Choroid plexus epithelial cell (primary cell): ENCODE data around the gene IRGQ.
"Not testable (repeated sequence)": the region's sequence is repeated elsewhere in the genome, so short reads cannot be mapped to it uniquely, and the experiment has no call there.

Experiments used
- DNase-seq: peaks from one replicate; pipeline ENCODE4 v3.0.0-alpha.2; 2010; ENCODE audit warnings: low read depth
- H3K4me3 ChIP-seq: 2 replicates; pipeline ENCODE4 v1.5.1; 2011; ENCODE audit warnings: low read depth, mild to moderate bottlenecking, control low read depth, low read length, moderate library complexity
- TF ChIP-seq, protein P1 (sequence below): conservative IDR thresholded peaks from 2 replicates; pipeline ENCODE4 v1.5.1; 2011; ENCODE audit warnings: low read depth, mild to moderate bottlenecking, control low read depth, inconsistent platforms, low read length, moderate library complexity

The IRGQ gene

GRCh38 chr19:43551399-43552197 is 44.3 kb downstream of the IRGQ start:
- no peak for DNase-seq
- H3K4me3 ChIP-seq, result no peak overlapping the region
- TF ChIP-seq, protein P1, sequence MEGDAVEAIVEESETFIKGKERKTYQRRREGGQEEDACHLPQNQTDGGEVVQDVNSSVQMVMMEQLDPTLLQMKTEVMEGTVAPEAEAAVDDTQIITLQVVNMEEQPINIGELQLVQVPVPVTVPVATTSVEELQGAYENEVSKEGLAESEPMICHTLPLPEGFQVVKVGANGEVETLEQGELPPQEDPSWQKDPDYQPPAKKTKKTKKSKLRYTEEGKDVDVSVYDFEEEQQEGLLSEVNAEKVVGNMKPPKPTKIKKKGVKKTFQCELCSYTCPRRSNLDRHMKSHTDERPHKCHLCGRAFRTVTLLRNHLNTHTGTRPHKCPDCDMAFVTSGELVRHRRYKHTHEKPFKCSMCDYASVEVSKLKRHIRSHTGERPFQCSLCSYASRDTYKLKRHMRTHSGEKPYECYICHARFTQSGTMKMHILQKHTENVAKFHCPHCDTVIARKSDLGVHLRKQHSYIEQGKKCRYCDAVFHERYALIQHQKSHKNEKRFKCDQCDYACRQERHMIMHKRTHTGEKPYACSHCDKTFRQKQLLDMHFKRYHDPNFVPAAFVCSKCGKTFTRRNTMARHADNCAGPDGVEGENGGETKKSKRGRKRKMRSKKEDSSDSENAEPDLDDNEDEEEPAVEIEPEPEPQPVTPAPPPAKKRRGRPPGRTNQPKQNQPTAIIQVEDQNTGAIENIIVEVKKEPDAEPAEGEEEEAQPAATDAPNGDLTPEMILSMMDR, result no peak

DNA sequence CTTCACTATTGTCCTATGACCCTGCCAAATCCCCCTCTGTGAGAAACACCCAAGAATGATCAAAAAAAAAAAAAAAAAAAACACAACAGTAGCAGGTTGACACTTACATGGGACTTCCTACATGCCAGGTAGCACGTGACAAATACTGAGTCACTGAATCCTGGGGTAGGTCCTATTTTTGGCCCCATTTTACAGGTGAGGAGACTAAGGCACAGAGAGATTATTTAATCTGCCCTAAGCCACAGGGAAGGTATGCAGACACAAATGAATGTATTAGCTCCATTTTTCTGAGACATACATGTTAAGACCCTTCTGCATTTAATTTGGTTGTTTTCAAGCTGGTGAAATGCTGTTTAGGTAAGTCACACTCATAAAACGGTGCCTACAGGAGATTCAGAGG is 47.2 kb downstream of the IRGQ start:
- no peak for DNase-seq
- TF ChIP-seq, protein P1, result no peak
- H3K4me3 ChIP-seq, result no peak overlapping the region

DNA sequence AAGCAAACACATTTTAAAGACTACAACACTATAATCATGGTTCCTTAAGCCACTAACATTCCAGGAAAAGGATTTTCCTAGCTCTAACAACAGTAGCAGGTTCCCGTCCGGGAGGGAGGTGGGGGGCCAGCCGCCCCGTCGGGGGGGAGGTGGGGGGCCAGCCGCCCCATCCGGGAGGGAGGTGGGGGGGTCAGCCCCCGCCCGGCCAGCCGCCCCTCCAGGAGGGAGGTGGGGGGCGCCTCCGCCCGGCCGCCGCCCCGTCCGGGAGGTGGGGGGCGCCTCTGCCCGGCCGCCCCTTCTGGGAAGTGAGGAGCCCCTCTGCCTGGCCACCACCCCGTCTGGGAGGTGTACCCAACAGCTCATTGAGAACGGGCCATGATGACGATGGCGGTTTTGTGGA is 48.0 kb downstream of the IRGQ start:
- H3K4me3 ChIP-seq, DNase-seq: not testable (repeated sequence)

DNA sequence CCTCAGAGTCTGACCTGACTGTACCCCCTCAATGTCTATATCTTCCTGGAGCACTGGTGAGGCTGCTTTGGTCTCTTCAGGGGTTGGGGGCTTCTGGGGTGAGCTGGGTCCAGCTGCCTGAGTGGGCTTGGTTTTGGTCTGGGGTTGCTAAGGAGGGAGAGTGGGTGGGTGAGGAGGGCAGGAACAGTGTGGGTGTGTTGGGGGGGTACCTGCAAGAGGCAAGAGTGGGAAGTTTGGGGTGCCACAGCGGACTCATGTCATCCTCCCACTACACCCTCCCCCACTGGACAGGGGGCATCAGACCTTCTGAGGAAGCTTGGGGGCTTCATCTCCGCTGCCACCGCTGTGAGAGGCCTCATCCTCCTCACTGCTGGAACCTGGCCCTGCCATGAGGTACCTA is 49.4 kb downstream of the IRGQ start:
- DNase-seq, result no peak
- no peak overlapping the region for H3K4me3 ChIP-seq

DNA sequence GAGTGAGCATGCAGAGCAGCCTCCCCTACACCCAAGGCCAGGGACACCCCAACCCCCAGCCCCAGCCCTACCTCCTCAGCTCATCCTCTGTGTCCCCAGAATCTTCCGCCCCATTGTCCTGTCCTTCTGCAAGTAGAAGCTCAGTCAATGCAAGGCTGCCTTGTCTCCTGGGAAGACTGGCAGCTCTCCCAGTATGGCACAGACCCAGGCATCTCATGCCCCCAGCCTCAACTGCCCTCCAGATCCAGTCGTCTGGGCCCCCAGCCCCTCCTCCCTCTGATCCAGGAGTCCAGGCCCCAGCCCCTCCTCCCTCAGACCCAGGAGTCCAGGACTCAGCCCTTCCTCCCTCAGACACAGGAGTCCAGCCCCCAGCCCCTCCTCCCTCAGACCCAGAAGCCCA is 50.0 kb downstream of the IRGQ start:
- H3K4me3 ChIP-seq, result no peak overlapping the region
- TF ChIP-seq, protein P1, result no peak
- DNase-seq, result no peak

More for the DNA sequence above, 49.4 kb downstream of the IRGQ start:
- TF ChIP-seq, protein P1, result no peak

GRCh38 chr19:43545276-43545675 is 50.7 kb downstream of the IRGQ start:
- no peak for DNase-seq
- no peak overlapping the region for H3K4me3 ChIP-seq

DNA sequence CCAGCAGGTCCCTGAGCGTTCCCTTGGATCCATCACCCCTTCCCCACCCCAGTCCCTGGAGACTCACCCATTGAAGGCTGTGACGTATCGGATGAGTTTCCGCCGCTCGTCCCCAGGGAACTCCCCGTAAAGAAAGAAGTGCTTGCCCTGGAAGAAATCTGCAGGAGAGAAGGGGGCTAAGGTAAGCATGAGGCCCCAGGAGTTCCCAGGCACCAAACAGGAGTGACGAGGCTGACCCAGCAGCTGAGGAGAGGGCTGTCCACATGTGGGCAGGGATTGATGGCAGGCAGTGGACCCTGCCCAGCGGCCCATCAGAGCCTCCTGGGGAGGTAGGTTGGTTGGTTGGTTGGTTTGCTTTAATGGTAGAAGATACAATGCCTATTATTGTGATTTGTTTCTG is 51.9 kb downstream of the IRGQ start:
- TF ChIP-seq, protein P1, result no peak
- no peak for DNase-seq
- H3K4me3 ChIP-seq, result no peak overlapping the region

More at GRCh38 chr19:43545276-43545675, 50.7 kb downstream of the IRGQ start:
- TF ChIP-seq, protein P1, result no peak
